Fibroblast of skin of left biceps (primary cell): ENCODE results near the gene CDH23.

Experiments
- DNase-seq, 2 experiments: peaks; one replicate each; pipeline ENCODE4 v3.0.0-alpha.2; 2013; ENCODE audit warnings: low read depth in 2 of 2

The CDH23 gene

DNA sequence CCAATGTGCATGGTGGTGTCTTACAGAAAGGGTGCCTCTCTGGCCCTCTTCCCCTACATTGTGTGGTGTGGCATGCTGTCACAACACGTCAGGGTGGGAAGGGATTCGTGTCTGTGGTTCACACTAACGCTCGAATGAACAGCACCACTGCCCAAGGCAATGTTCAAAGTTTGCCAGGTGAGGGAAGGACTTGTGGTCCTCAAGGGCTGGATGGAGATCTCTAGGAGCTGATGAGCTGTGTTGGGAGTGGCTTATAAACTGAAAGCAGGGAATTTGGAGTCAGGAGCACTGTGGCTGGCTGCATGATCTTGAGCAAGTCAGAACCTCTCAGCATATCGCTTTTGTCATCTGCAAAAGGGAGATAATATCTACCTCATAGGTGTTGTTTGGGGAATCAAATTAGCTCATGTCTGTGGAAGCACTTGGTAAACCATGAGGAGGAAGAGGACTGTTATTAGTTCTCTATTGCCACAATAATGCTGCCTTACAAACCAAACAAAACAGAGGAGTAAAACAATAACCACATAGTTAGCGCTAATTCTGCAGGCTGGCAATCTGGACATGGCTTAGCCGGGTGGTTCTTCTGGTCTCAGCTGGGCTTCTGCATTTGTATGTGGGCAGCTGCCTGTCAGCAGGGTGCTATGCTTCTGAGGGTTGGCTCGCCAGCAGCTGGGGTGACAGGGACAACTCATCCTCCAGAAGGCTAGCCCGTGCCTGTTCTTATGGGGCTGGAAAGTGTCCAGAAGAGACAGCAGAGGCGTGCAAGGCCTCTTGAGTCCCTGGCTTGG is 345.8 kb downstream of the CDH23 start:
- DNase-seq: no peak

GRCh38 chr10:71743089-71743838 is 346.5 kb downstream of the CDH23 start:
- no peak for DNase-seq

DNA sequence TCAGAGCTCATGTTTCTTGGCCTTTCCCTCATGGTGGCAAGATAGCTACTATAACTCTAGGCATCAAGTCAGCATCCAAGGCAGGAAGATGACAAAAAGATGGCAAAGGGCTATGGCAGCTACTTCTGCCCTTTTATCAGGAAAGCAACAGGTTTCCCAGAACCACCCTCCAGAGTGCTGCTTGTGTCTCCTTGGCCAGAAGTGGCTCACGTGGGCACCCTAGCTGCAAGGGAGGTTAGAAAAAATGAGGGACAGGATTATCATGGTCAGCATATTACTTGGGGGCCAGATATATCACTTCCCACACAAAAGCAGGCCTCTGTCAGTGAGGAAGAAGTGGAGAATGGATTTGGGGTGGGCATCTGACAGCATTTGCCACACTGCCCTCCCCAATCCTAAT is 347.1 kb downstream of the CDH23 start:
- no peak for DNase-seq

DNA sequence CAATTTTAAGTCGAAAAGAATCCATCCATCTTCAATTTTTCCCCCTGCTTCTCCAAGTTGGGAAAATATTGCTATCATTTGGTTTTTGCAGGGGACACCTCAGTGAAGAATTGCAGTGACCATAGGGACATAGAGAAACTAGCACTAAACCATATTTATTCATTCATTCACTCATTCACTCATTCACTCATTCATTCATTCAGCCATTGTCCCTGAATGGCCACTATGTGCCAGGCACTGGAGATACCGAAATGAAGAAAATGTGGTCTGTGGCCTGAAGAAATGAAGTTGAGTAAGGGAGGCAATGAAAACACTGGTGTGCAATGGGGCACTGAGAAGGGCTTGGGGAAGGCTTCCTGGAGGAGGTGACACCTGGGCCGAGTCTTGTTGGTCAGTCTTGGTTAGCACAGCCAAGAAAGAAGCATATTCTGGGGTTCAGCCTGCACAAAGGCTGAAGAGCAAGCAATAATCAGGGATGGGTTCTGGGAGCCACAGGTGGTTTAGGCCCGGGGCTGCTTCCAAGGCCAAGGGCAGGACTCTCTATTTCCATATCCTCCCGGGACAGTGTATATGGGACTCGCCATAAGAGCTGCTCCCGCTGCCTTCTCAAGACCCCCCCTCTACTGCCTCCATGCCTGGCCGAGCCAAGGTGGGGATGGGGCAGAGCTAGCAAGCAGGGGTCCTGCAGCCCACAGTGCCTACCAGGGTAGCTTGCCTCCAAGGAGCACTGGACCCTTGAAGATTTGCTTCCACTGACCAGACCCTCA is 348.4 kb downstream of the CDH23 start:
- DNase-seq: no peak

DNA sequence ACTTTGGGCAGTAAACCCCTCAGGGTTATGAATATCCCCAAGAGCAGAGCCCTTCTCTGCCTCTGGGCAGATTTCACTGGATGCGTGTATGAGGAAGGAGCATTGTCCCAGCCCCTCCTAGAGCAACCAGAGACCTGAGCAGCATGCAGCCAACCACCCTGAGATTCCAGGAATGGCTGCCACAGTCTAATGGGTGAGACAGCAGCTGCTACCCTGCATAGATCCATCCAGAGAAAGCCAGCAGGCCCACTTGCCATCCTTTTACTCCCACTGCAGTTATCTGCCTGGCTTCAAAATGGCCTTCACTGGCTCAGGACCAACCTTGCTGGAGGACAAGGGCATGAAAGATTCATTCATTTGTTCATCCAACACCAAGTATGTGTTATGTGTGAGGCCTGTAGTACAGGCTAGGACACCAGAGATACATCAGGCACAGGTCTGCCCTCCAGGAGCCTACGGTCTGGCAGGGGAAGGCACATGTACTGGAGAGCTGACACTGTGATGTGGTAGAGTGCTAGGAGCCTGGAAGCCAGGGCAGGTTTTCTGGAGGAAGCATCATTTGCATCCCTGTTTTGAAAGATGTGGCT is 349.0 kb downstream of the CDH23 start:
- no peak for DNase-seq

GRCh38 chr10:71746344-71747037 is 349.8 kb downstream of the CDH23 start:
- DNase-seq: no peak

DNA sequence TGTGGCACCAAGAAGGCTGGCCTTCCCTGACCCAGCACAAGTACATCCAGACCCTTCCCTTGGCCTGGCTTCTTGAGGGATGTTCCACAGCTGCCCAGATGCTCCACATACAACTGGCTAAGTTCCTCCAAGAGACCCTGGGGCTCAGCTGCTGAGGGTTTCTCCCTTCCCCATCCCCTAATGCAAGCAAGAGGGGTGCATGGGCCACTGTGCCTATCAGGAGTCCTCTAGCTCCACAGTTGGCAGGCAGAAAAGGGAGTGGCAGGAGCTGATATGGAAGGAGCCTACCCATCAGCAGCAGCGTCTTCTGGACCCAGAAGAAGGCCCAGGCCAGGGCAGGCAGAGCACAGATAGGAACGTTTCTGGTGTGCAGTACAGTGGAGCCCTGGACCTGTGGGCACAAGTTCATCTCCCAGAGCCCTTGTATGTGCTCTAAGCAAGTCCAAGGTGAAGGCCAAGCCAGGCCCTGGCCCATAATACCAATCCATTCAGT is 350.4 kb downstream of the CDH23 start:
- DNase-seq: no peak

GRCh38 chr10:71747551-71748523 is 351.1 kb downstream of the CDH23 start:
- DNase-seq: no peak

GRCh38 chr10:71748671-71749191 is 352.0 kb downstream of the CDH23 start:
- no peak for DNase-seq

DNA sequence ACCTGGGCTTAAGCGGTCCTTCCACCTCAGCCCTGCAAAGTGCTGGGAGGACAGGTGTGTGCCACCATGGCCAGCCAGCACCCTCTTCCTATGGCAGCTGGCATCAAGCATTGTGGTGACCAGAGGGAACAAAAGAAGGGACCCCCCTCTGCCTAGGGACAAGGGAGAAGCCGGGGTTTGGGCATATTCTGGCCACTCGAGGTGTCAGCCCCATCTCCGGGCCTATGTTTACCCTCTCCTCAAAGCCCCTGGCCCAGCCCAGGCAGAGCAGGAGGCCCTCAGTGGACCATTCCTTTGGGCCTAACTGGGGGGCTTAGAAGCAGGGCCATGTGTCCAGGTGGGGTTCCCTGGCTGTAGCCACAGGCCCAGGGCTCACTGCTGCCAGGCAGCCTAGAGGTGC is 352.7 kb downstream of the CDH23 start:
- DNase-seq: no peak

DNA sequence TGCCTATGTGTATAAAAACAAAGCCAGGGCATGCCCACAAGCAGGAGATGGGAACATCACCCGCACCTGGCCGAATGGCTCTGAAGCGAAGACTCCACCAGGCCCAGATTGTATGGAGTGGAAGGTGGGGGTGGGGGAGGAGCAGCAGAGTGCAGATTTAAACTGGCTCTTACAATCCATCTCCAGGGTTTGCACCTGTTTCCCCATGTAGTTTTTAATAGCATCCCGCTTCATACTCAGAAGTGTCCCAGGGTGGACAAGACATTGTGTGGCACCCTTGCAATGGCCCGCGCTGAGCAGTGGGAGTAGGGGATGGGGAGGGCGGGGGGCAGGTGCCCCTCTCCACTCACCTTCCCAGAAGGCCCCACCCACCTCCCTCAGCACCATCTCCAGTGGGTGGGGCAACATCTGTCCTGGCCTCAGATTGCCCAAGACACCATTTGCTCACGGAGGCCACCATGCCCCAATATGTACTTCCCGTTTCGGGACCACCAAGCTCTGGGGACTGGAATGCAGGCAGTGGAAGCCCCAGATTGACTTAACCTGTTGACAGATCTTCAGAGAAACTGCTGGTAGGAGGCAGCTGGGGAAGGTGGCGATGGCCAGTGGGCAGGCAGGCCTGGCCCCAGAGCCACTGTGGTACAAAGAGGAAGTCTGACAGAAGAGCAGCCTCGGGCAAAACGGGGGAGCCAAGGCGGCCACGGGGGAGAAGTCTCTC is 353.6 kb downstream of the CDH23 start:
- DNase-seq: no peak

DNA sequence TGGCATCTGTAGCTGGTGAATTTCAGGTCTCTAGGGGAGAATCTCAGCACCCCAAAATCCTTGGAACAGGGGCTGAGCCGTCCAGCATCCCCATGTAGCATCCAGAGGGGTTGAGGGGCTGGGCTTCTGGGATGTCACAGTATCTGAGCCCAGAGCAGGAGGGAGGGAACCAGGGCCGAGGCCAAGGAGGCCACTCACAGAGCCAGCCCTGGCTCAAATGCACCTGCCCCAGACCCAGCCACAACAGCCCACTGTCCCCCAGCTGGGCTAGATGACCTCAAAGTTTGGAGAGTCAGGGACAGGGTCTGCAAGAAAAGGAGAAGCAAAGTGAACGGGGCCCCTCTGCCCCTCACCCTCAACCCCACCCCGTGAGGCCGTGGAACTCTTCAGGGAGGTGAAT is 354.3 kb downstream of the CDH23 start:
- no peak for DNase-seq

DNA sequence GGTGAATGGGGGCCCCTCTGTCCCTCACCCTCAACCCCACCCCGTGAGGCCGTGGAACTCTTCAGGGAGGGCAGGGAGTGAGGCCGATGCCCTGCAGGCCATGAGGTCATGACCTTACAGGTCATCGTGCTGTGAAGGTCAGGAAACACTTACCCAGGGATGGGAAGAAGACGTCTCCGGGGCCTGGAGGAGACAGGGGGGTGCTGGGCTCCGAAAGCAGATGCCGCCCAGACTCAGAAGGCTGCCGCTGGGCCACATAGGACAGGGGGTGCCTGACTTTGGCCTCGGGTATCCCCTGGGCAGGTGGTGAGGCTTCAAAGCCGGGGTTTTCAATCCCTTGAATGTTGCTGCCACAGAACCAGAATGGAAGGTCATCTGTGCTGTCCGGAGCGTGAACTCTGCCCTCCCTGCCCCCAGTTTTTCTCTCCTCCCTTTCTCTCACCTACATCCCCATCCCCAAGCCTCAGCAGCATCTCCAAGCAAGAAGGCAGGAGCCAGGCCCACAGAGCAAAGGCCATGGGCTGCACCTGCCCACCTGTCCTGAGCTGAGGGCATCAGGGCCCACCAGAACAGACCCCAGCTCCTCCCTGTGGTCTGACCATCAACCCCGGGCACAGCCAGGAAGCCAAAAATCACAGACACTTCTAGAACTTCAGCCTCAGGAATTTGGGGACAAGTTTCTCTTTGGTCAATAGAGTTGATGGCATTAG is 354.9 kb downstream of the CDH23 start:
- no peak for DNase-seq

DNA sequence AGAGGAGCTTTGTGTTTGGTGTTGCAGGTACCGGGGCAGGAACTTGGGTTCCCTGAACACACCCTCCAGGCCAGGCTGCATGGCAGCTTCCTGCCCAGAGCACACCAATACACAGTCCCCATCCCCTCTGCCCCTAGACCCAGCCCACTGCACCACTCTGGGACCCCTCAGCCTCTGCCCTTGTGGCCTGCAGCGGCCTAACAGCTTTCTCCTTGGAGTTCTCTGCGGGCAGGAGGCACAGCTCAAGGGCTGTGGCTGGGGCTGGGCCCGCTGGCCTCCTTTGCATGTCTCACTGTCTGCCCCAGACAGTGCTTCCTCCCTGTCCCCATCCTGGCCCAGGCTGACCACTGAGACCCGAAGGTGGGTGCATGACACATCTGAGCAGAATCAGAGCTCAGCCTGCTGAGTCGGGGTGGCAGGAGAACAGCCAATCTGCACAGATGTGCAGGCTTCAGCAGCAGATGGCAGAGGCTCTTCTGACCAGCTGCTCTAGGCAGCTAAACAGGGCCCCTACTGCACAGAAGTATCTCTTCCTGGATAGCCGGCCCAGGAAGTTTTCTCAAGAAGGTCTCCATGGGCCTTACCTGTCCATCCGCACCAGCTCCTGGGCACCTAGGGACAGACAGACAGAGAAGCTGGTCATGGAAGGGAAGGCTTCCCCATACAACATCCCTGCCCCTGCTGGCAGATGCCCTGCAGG is 355.8 kb downstream of the CDH23 start:
- no peak for DNase-seq

- DNase-seq: no peak
Measured at GRCh38 chr10:71753091-71753959, 356.6 kb downstream of the CDH23 start.

DNA sequence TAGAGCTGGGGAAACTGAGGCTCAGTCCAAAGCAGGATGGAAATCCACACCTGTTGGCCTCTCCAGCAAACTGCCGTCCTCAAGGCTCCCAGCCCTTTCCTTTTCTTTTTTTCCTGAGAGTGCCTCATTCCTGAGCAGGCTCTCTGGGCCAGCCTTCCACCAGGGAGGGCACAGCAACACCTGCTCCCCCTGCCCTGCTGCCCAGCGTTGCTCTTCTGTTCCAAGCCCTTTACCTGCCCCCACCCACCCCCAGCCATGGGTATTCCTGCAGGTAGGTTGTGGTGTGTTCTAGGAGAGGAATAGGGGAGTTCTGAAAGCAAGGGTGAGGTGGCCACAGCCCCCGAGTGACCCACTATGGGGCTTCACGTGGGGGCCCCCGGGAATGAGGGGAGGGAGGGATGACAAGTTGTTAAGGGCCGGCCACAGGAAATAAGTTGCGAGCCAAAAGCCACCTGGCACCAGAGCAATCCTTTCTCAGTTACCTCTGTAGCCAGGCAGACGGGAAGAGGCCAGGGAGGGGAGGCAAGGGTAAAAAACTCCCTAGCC is 357.3 kb downstream of the CDH23 start:
- DNase-seq: no peak

GRCh38 chr10:71754562-71754961 is 357.8 kb downstream of the CDH23 start:
- DNase-seq: no peak
